Vagina (tissue), 2 donors: Measurements from ENCODE around the gene LTC4S. TPM values are rescaled to one million over a fixed set of nuclear protein-coding genes. Genes with fewer than 3 reads are reported as not detected.
A peak's percentile ranks its signal among the peaks of the same experiment; 100 is the strongest.

Experiments
- DNase-seq, 2 donors: peaks; one replicate each; pipeline ENCODE4 v3.0.0-alpha.2; 2017; ENCODE audit errors: extremely low spot score in 2 of 2
- H3K27ac ChIP-seq: fragments of 200-600 bp; sonication (generic); one replicate; pipeline ENCODE4 v1.5.1; 2019
- H3K27me3 ChIP-seq: fragments of 200-600 bp; sonication (generic); one replicate; pipeline ENCODE4 v1.5.1; 2019
- H3K36me3 ChIP-seq, 2 donors: fragments of 200-600 bp; sonication (generic); one replicate each; pipeline ENCODE4 v1.5.1; 2017 to 2019
- H3K4me1 ChIP-seq: fragments of 200-600 bp; sonication (generic); one replicate; pipeline ENCODE4 v1.5.1; 2019
- H3K4me3 ChIP-seq, 2 donors: fragments of 200-600 bp; sonication (generic); 1 replicate in 1 of 2; 2 replicates in 1 of 2; pipeline ENCODE4 v1.5.1; 2016 to 2019
- H3K9me3 ChIP-seq: fragments of 200-600 bp; sonication (generic); one replicate; pipeline ENCODE4 v1.5.1; 2019
- POLR2A ChIP-seq, 2 donors: fragments of 450-650 bp; IDR thresholded peaks; one replicate each; pipeline ENCODE4 v1.6.1; 2017; ENCODE audit warnings: antibody characterized with exemption in 2 of 2, mild to moderate bottlenecking in 2 of 2, moderate library complexity in 2 of 2
- POLR2AphosphoS5 ChIP-seq, 2 donors: sonication (generic); formaldehyde crosslinking; IDR thresholded peaks; one replicate each; pipeline ENCODE4 v1.9.0; 2017; ENCODE audit warnings: antibody characterized with exemption in 2 of 2, mild to moderate bottlenecking in 2 of 2, low read depth in 1 of 2; ENCODE audit not compliant: insufficient read depth in 1 of 2
- intact Hi-C: fragments of 100-400 bp; cut with DNase I; formaldehyde crosslinking; loops from one replicate; pipeline ENCODE4 v1.15.1; 2023
- microRNA counts, 2 donors: library from miRNA; unstranded; fragments of <30 nt; microRNA quantifications; one replicate each; lab custom pipeline; 2016 to 2017
- microRNA-seq: library from miRNA; unstranded; fragments of <30 nt; microRNA quantifications from one replicate; pipeline ENCODE4, GENCODE V29; 2017; ENCODE audit warnings: borderline number of aligned reads, borderline replicate concordance
- small RNA-seq: library from RNA; depleted of rRNA; stranded (forward); fragments of <200 nt; gene quantifications from one replicate; pipeline ENCODE3, GENCODE V24; 2016
- total RNA-seq: library from RNA; depleted of rRNA; stranded (reverse); fragments of >200 nt; gene quantifications from one replicate; pipeline ENCODE4 v1.2.3, GENCODE V29; 2016
- TF ChIP-seq, protein P1 (sequence below), 3 experiments: fragments of 450-650 bp in 2 of 3; fragments of 200-600 bp in 1 of 3; sonication (generic) in 1 of 3; IDR thresholded peaks; one replicate each; pipeline ENCODE4 v1.5.1; 2017 to 2019; ENCODE audit warnings: antibody characterized with exemption in 3 of 3, mild to moderate bottlenecking in 2 of 3, moderate library complexity in 2 of 3

Gene LTC4S
- total RNA-seq, 1 donor from 2014 or later = 10.6 TPM

DNA sequence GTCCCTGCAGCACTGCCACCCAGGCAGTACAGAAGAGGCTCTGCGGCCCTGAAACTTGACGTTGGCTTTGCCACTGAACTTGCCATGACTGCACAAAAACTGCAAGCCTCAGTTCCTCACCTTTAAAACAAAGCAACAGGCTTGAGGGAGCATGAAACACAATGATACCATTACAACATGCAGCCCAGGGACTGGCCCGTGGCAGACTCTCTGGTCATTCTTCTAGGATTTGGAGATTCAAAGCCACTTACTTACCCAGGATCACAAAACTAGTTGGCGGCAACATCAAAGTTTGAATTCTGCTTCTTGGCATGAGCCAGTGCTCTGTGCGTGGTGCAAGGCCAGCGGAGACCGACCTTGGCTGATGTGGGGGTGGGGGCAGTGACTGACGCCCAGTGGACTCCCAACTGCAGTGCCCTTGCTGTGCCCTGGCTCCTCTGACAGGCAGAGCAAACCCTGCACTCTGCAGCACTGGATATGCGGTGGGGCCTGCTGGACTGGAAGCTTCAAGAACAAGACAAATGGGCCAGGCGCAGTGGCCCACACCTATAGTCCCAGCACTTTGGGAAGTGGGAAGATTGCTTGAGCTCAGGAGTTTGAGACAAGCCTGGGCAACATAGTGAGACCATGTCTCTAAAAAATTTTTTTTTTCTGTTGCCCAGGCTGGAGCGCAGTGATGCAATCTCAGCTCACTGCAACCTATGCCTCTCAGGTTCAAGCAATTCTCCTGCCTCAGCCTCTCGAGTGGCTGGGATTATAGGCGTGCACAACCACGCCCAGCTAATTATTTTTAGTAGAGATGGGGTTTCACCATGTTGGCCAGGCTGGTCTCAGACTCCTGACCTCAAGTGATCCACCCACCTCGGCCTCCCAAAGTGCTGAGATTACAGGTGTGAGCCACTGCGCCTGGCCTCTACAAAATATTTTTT lies 45.8 kb downstream of the LTC4S start:
- TF ChIP-seq POLR2AphosphoS5 (IDR thresholded peaks at IDR 0.05; ENCODE audit: insufficient read depth in 1 of 2, low read depth in 1 of 2) (peak in 1 of 2 donors; percentile 17), POLR2A (IDR thresholded peaks at IDR 0.05) (no peak)
- intact Hi-C loops = no loop called here
- H3K27ac ChIP-seq = no peak overlapping the region

DNA sequence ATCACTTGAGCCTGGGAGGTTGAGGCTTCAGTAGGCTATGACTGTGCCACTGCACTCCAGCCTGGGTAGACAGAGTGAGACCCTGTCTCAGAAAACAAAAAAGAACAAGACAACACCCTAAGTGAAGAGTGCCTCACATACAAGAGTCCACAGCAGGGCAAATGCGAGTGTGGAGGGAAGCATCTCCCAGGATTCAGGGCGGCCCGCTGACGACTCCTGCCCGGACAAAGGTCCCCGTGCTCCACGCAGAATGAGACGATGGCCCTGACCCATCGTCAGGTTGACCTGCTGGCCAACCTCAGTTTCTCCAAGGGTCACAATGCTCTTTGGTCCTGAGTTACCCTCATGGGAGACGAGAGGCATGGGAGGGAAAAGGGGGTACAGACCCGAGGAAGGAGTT lies 46.5 kb downstream of the LTC4S start:
- Histone ChIP-seq H3K4me3 (no peak overlapping the region), H3K4me1 (peaks cover 9% of the 10 kb centered on the region), H3K27ac (no peak overlapping the region), H3K36me3 (peaks cover 7 to 60% of the 10 kb centered on the region in 2 donors), H3K27me3 (no peaks in the 10 kb centered on the region), H3K9me3 (peaks cover 8% of the 10 kb centered on the region)
- TF ChIP-seq POLR2AphosphoS5 (IDR thresholded peaks at IDR 0.05; ENCODE audit: insufficient read depth in 1 of 2, low read depth in 1 of 2) (no peak), POLR2A (IDR thresholded peaks at IDR 0.05) (no peak)
- TF ChIP-seq, protein P1, sequence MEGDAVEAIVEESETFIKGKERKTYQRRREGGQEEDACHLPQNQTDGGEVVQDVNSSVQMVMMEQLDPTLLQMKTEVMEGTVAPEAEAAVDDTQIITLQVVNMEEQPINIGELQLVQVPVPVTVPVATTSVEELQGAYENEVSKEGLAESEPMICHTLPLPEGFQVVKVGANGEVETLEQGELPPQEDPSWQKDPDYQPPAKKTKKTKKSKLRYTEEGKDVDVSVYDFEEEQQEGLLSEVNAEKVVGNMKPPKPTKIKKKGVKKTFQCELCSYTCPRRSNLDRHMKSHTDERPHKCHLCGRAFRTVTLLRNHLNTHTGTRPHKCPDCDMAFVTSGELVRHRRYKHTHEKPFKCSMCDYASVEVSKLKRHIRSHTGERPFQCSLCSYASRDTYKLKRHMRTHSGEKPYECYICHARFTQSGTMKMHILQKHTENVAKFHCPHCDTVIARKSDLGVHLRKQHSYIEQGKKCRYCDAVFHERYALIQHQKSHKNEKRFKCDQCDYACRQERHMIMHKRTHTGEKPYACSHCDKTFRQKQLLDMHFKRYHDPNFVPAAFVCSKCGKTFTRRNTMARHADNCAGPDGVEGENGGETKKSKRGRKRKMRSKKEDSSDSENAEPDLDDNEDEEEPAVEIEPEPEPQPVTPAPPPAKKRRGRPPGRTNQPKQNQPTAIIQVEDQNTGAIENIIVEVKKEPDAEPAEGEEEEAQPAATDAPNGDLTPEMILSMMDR (IDR thresholded peaks at IDR 0.05) = no peak
- intact Hi-C loops = no loop called here
- DNase-seq = no peak

More for the DNA sequence above, 45.8 kb downstream of the LTC4S start:
- no peak for DNase-seq
- H3K4me1 ChIP-seq = peaks cover 9% of the 10 kb centered on the region
- H3K36me3 ChIP-seq = peaks cover 7 to 54% of the 10 kb centered on the region in 2 donors
- no peaks in the 10 kb centered on the region for H3K27me3 ChIP-seq
- no peak overlapping the region for H3K4me3 ChIP-seq
- H3K9me3 ChIP-seq = peaks cover under 1% of the 10 kb centered on the region

DNA sequence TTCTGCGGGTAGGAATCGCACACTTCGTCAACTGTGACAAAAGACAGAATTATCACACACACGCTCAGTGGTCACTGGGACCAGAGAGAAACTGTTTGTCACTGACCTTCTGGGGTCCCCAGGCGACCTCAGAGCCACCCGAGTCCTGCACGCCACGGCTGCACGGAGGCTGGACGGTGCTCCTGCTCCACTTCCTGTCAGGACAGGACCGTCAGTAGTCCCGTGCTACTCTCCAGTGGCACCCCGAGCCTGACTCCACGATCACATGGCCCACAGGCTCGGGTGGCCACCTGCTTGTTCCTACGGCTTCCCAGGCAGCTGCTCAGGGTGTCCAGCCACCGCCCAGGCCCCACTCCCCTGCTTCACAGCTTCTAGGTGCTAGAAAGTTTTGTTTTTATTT lies 47.0 kb downstream of the LTC4S start:
- no peak for TF ChIP-seq POLR2A (IDR thresholded peaks at IDR 0.05)
- TF ChIP-seq POLR2AphosphoS5 (IDR thresholded peaks at IDR 0.05; ENCODE audit: insufficient read depth in 1 of 2, low read depth in 1 of 2) = no peak
- TF ChIP-seq, protein P1 (IDR thresholded peaks at IDR 0.05) = no peak
- DNase-seq = no peak
- no peak overlapping the region for H3K4me3 ChIP-seq
- no peak overlapping the region for H3K27ac ChIP-seq
- H3K36me3 ChIP-seq = peaks cover 7 to 64% of the 10 kb centered on the region in 2 donors
- intact Hi-C loops = no loop called here
- H3K4me1 ChIP-seq = peaks cover 9% of the 10 kb centered on the region
- peaks cover 8% of the 10 kb centered on the region for H3K9me3 ChIP-seq
- no peaks in the 10 kb centered on the region for H3K27me3 ChIP-seq

DNA sequence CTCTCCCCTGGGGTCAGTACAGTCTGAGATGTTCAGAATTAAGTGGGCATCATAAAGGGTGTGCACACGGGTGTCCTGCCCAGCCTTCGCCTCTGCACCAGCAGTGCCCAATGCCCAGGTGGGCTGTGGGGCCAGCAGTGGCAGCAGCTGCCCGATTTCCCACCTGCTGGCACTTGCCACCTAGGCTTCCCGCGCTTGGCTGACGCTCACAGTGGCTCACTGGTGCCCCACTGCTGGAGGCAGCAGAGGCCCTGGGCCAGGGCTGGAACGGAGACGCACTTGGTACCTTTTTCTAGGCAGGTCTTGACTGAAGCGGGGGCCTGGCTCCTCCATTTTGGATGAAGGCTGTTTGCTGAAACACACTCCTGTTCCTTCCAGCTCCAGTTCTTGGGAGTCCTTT lies 47.8 kb downstream of the LTC4S start:
- peaks cover 2% of the 10 kb centered on the region for H3K4me1 ChIP-seq
- H3K36me3 ChIP-seq = peaks cover 4 to 63% of the 10 kb centered on the region in 2 donors
- no peak overlapping the region for H3K27ac ChIP-seq
- TF ChIP-seq, protein P1 (IDR thresholded peaks at IDR 0.05) = no peak
- TF ChIP-seq POLR2A (IDR thresholded peaks at IDR 0.05) (no peak), POLR2AphosphoS5 (IDR thresholded peaks at IDR 0.05; ENCODE audit: insufficient read depth in 1 of 2, low read depth in 1 of 2) (no peak)
- intact Hi-C loops = no loop called here
- H3K4me3 ChIP-seq = no peak overlapping the region
- H3K9me3 ChIP-seq = peaks cover 8% of the 10 kb centered on the region
- DNase-seq = no peak
- no peaks in the 10 kb centered on the region for H3K27me3 ChIP-seq

MicroRNA genes within 50 kb of the gene (microRNA counts, 767-probe panel; counts per million panel counts)
- 238 to 261 counts per million in 2 donors for microRNA hsa-miR-1229 (lab: Ali Mortazavi, UCI)

Small RNA genes lying within 50 kb of the gene (microRNA-seq; reads per million reads assigned to microRNA genes)
- gene MIR1229 = 1.4 reads per million

Small RNA genes lying within 50 kb of the gene (small RNA-seq; reads per million reads assigned to genes)
- gene MIR1229 = not detected

Other genes with a start within 250 kb of the LTC4S start
- 35.6 TPM for gene RUFY1, start 243.4 kb upstream of the LTC4S start, total RNA-seq
- gene HNRNPH1, start 170.3 kb upstream of the LTC4S start, total RNA-seq = 483 TPM
- gene CBY3, start 113.0 kb upstream of the LTC4S start, total RNA-seq = not detected
- gene CANX, start 95.0 kb upstream of the LTC4S start, total RNA-seq = 208 TPM
- gene MAML1, start 61.2 kb upstream of the LTC4S start, total RNA-seq = 25.3 TPM
- 95.5 TPM for gene MGAT4B, start 12.9 kb downstream of the LTC4S start, total RNA-seq
- gene SQSTM1, start 26.9 kb downstream of the LTC4S start, total RNA-seq = 373 TPM
- gene MRNIP, start 64.8 kb downstream of the LTC4S start, total RNA-seq = 53.8 TPM
- 125 TPM for gene TBC1D9B, start 113.9 kb downstream of the LTC4S start, total RNA-seq